ENCODE results near the gene NHSL1. TPM values are rescaled to one million over a fixed set of nuclear protein-coding genes. Genes with fewer than 3 reads are reported as not detected.

The NHSL1 gene
- total and polyA plus RNA-seq, 2 donors: 0.85 to 1.4 TPM

GRCh38 chr6:138419766-138420165 lies 79.5 kb downstream of the NHSL1 start:
- peaks cover 0 to 17% of the 10 kb centered on the region in 2 donors for H3K36me3 ChIP-seq (ENCODE audit: control insufficient read depth in 2 of 2, insufficient read depth in 2 of 2, low read length in 1 of 2)

GRCh38 chr6:138418118-138418742 lies 81.1 kb downstream of the NHSL1 start:
- Histone ChIP-seq H3K27me3 (ENCODE audit: control insufficient read depth in 2 of 2, insufficient read depth in 1 of 2, low read length in 1 of 2) (no peaks in the 10 kb centered on the region), H3K27ac (ENCODE audit: low read depth in 1 of 2, low read length in 1 of 2) (no peak overlapping the region), H3K4me3 (ENCODE audit: low read length in 2 of 2) (no peak overlapping the region), H3K9me3 (ENCODE audit: control insufficient read depth in 2 of 2, insufficient read depth in 1 of 2, low read length in 1 of 2) (no peaks in the 10 kb centered on the region), H3K4me1 (ENCODE audit: control insufficient read depth in 2 of 2, insufficient read depth in 2 of 2, low read length in 2 of 2) (no peaks in the 10 kb centered on the region), H3K36me3 (ENCODE audit: control insufficient read depth in 2 of 2, insufficient read depth in 2 of 2, low read length in 1 of 2) (peaks cover 8 to 31% of the 10 kb centered on the region in 2 donors)
- DNase-seq (ENCODE audit: low read depth in 6 of 9, low spot score in 9 of 9): no peak
- WGBS: 99% methylated on average over 3 of the region's 3 CpGs

More at GRCh38 chr6:138419766-138420165, 79.5 kb downstream of the NHSL1 start:
- Histone ChIP-seq H3K9me3 (ENCODE audit: control insufficient read depth in 2 of 2, insufficient read depth in 1 of 2, low read length in 1 of 2) (no peaks in the 10 kb centered on the region), H3K27ac (ENCODE audit: low read depth in 1 of 2, low read length in 1 of 2) (no peak overlapping the region), H3K4me3 (ENCODE audit: low read length in 2 of 2) (no peak overlapping the region), H3K27me3 (ENCODE audit: control insufficient read depth in 2 of 2, insufficient read depth in 1 of 2, low read length in 1 of 2) (no peaks in the 10 kb centered on the region), H3K4me1 (ENCODE audit: control insufficient read depth in 2 of 2, insufficient read depth in 2 of 2, low read length in 2 of 2) (no peaks in the 10 kb centered on the region)
- no peak for DNase-seq (ENCODE audit: low read depth in 6 of 9, low spot score in 9 of 9)
- 100% methylated on average over 3 of the region's 3 CpGs for WGBS

GRCh38 chr6:138417493-138418117 lies 81.7 kb downstream of the NHSL1 start:
- Histone ChIP-seq H3K36me3 (ENCODE audit: control insufficient read depth in 2 of 2, insufficient read depth in 2 of 2, low read length in 1 of 2) (peaks cover 8 to 31% of the 10 kb centered on the region in 2 donors), H3K27me3 (ENCODE audit: control insufficient read depth in 2 of 2, insufficient read depth in 1 of 2, low read length in 1 of 2) (no peaks in the 10 kb centered on the region), H3K27ac (ENCODE audit: low read depth in 1 of 2, low read length in 1 of 2) (no peak overlapping the region), H3K4me3 (ENCODE audit: low read length in 2 of 2) (no peak overlapping the region), H3K9me3 (ENCODE audit: control insufficient read depth in 2 of 2, insufficient read depth in 1 of 2, low read length in 1 of 2) (no peaks in the 10 kb centered on the region), H3K4me1 (ENCODE audit: control insufficient read depth in 2 of 2, insufficient read depth in 2 of 2, low read length in 2 of 2) (no peaks in the 10 kb centered on the region)
- WGBS: 100% methylated on average over 3 of the region's 3 CpGs
- no peak for DNase-seq (ENCODE audit: low read depth in 6 of 9, low spot score in 9 of 9)

- Histone ChIP-seq H3K27me3 (ENCODE audit: control insufficient read depth in 2 of 2, insufficient read depth in 1 of 2, low read length in 1 of 2) (no peaks in the 10 kb centered on the region), H3K9me3 (ENCODE audit: control insufficient read depth in 2 of 2, insufficient read depth in 1 of 2, low read length in 1 of 2) (no peaks in the 10 kb centered on the region), H3K4me3 (ENCODE audit: low read length in 2 of 2) (no peak overlapping the region), H3K27ac (ENCODE audit: low read depth in 1 of 2, low read length in 1 of 2) (no peak overlapping the region), H3K4me1 (ENCODE audit: control insufficient read depth in 2 of 2, insufficient read depth in 2 of 2, low read length in 2 of 2) (no peaks in the 10 kb centered on the region), H3K36me3 (ENCODE audit: control insufficient read depth in 2 of 2, insufficient read depth in 2 of 2, low read length in 1 of 2) (peaks cover 8 to 39% of the 10 kb centered on the region in 2 donors)
- no peak for DNase-seq (ENCODE audit: low read depth in 6 of 9, low spot score in 9 of 9)
- 98% methylated on average over 4 of the region's 4 CpGs for WGBS
Measured at GRCh38 chr6:138416206-138416605, 83.1 kb downstream of the NHSL1 start.

GRCh38 chr6:138415125-138415524 lies 84.2 kb downstream of the NHSL1 start:
- no peaks in the 10 kb centered on the region for H3K27me3 ChIP-seq (ENCODE audit: control insufficient read depth in 2 of 2, insufficient read depth in 1 of 2, low read length in 1 of 2)
- H3K9me3 ChIP-seq (ENCODE audit: control insufficient read depth in 2 of 2, insufficient read depth in 1 of 2, low read length in 1 of 2): no peaks in the 10 kb centered on the region
- WGBS: 97% methylated on average over 5 of the region's 5 CpGs
- H3K36me3 ChIP-seq (ENCODE audit: control insufficient read depth in 2 of 2, insufficient read depth in 2 of 2, low read length in 1 of 2): peaks cover 8 to 42% of the 10 kb centered on the region in 2 donors
- no peak overlapping the region for H3K4me3 ChIP-seq (ENCODE audit: low read length in 2 of 2)
- no peak overlapping the region for H3K27ac ChIP-seq (ENCODE audit: low read depth in 1 of 2, low read length in 1 of 2)
- no peak for DNase-seq (ENCODE audit: low read depth in 6 of 9, low spot score in 9 of 9)
- no peaks in the 10 kb centered on the region for H3K4me1 ChIP-seq (ENCODE audit: control insufficient read depth in 2 of 2, insufficient read depth in 2 of 2, low read length in 2 of 2)

- Histone ChIP-seq H3K4me1 (ENCODE audit: control insufficient read depth in 2 of 2, insufficient read depth in 2 of 2, low read length in 2 of 2) (no peaks in the 10 kb centered on the region), H3K36me3 (ENCODE audit: control insufficient read depth in 2 of 2, insufficient read depth in 2 of 2, low read length in 1 of 2) (peaks cover 28 to 68% of the 10 kb centered on the region in 2 donors), H3K27ac (ENCODE audit: low read depth in 1 of 2, low read length in 1 of 2) (no peak overlapping the region), H3K4me3 (ENCODE audit: low read length in 2 of 2) (no peak overlapping the region), H3K27me3 (ENCODE audit: control insufficient read depth in 2 of 2, insufficient read depth in 1 of 2, low read length in 1 of 2) (no peaks in the 10 kb centered on the region), H3K9me3 (ENCODE audit: control insufficient read depth in 2 of 2, insufficient read depth in 1 of 2, low read length in 1 of 2) (no peaks in the 10 kb centered on the region)
- no peak for DNase-seq (ENCODE audit: low read depth in 6 of 9, low spot score in 9 of 9)
- 96% methylated on average over 6 of the region's 6 CpGs for WGBS
Measured at GRCh38 chr6:138410972-138411880, 88.1 kb downstream of the NHSL1 start.

- Histone ChIP-seq H3K27me3 (ENCODE audit: control insufficient read depth in 2 of 2, insufficient read depth in 1 of 2, low read length in 1 of 2) (no peaks in the 10 kb centered on the region), H3K36me3 (ENCODE audit: control insufficient read depth in 2 of 2, insufficient read depth in 2 of 2, low read length in 1 of 2) (peaks cover 32 to 61% of the 10 kb centered on the region in 2 donors), H3K4me1 (ENCODE audit: control insufficient read depth in 2 of 2, insufficient read depth in 2 of 2, low read length in 2 of 2) (no peaks in the 10 kb centered on the region), H3K4me3 (ENCODE audit: low read length in 2 of 2) (no peak overlapping the region), H3K9me3 (ENCODE audit: control insufficient read depth in 2 of 2, insufficient read depth in 1 of 2, low read length in 1 of 2) (no peaks in the 10 kb centered on the region), H3K27ac (ENCODE audit: low read depth in 1 of 2, low read length in 1 of 2) (no peak overlapping the region)
- DNase-seq (ENCODE audit: low read depth in 6 of 9, low spot score in 9 of 9): no peak
- 96% methylated on average over 8 of the region's 8 CpGs for WGBS
Measured at GRCh38 chr6:138410048-138410735, 89.1 kb downstream of the NHSL1 start.

GRCh38 chr6:138406443-138406842 lies 92.9 kb downstream of the NHSL1 start:
- Histone ChIP-seq H3K27ac (ENCODE audit: low read depth in 1 of 2, low read length in 1 of 2) (no peak overlapping the region), H3K4me1 (ENCODE audit: control insufficient read depth in 2 of 2, insufficient read depth in 2 of 2, low read length in 2 of 2) (peaks cover 3 to 13% of the 10 kb centered on the region in 2 donors), H3K27me3 (ENCODE audit: control insufficient read depth in 2 of 2, insufficient read depth in 1 of 2, low read length in 1 of 2) (peaks cover 0 to 15% of the 10 kb centered on the region in 2 donors), H3K4me3 (ENCODE audit: low read length in 2 of 2) (no peak overlapping the region), H3K36me3 (ENCODE audit: control insufficient read depth in 2 of 2, insufficient read depth in 2 of 2, low read length in 1 of 2) (peaks cover 24 to 35% of the 10 kb centered on the region in 2 donors), H3K9me3 (ENCODE audit: control insufficient read depth in 2 of 2, insufficient read depth in 1 of 2, low read length in 1 of 2) (no peaks in the 10 kb centered on the region)
- 94% methylated on average over 2 of the region's 2 CpGs for WGBS
- no peak for DNase-seq (ENCODE audit: low read depth in 6 of 9, low spot score in 9 of 9)
